HG02852 (cell line): ENCODE measurements around the gene SH3GLB1.
"Not testable (repeated sequence)": the region's sequence is repeated elsewhere in the genome, so short reads cannot be mapped to it uniquely, and the experiment has no call there.

Experiments
- ATAC-seq: cut with Tn5 transposase; IDR thresholded peaks from one replicate; pipeline ENCODE4 v1.9.1; 2021; ENCODE audit warnings: mild to moderate bottlenecking, moderate library complexity; ENCODE audit not compliant: unreplicated experiment

The SH3GLB1 gene

GRCh38 chr1:86704458-86704971, at the start of gene SH3GLB1:
SH3GLB1 (plus strand) TSS chr1:86704576; CDS start chr1:86704900, 324 bp downstream.
- ATAC-seq = peak; percentile 86

- ATAC-seq = not testable (repeated sequence)
These were observed 46.0 kb upstream of the SH3GLB1 start for GRCh38 chr1:86658381-86658780.

GRCh38 chr1:86666368-86666767, 38.0 kb upstream of the SH3GLB1 start:
- ATAC-seq = no peak

GRCh38 chr1:86687595-86687994, 16.8 kb upstream of the SH3GLB1 start:
- no peak for ATAC-seq

- no peak for ATAC-seq
These were observed 11.7 kb upstream of the SH3GLB1 start for GRCh38 chr1:86692641-86693040.

- no peak for ATAC-seq
These were observed 9.0 kb upstream of the SH3GLB1 start for GRCh38 chr1:86695400-86695799.

GRCh38 chr1:86696522-86696921, 7.9 kb upstream of the SH3GLB1 start:
- ATAC-seq = no peak

- ATAC-seq = no peak
These were observed 5.2 kb upstream of the SH3GLB1 start for GRCh38 chr1:86699186-86699585.

GRCh38 chr1:86701731-86702130, 2.6 kb upstream of the SH3GLB1 start:
- no peak for ATAC-seq

- not testable (repeated sequence) for ATAC-seq
These were observed 1.4 kb upstream of the SH3GLB1 start for GRCh38 chr1:86702954-86703494.

- ATAC-seq = peak; percentile 33
These were observed 499 bp upstream of the SH3GLB1 start for GRCh38 chr1:86703696-86704457.

GRCh38 chr1:86704972-86705664, 742 bp downstream of the SH3GLB1 start:
- ATAC-seq = peak; percentile 38

- no peak for ATAC-seq
These were observed 1.2 kb downstream of the SH3GLB1 start for GRCh38 chr1:86705665-86705985.

- ATAC-seq = no peak
These were observed 1.8 kb downstream of the SH3GLB1 start for GRCh38 chr1:86706018-86706635.

- no peak for ATAC-seq
These were observed 4.5 kb downstream of the SH3GLB1 start for GRCh38 chr1:86708920-86709319.

GRCh38 chr1:86712088-86712860, 7.9 kb downstream of the SH3GLB1 start:
- ATAC-seq = no peak

- no peak for ATAC-seq
These were observed 9.1 kb downstream of the SH3GLB1 start for GRCh38 chr1:86713477-86713876.

GRCh38 chr1:86714159-86714558, 9.8 kb downstream of the SH3GLB1 start:
- ATAC-seq = no peak

GRCh38 chr1:86714561-86715244, 10.3 kb downstream of the SH3GLB1 start:
- ATAC-seq = no peak

GRCh38 chr1:86718786-86719185, 14.4 kb downstream of the SH3GLB1 start:
- no peak for ATAC-seq
